Stimulated activated memory B cell treated with anti-CD40 and anti-IgM and Interleukin-4, amounts not matched to agents 10 μg/mL and 1 μg/mL and 100 μg/mL, for 72 hours (primary cell): ENCODE data around the gene CPPED1.

Experiments used
- ATAC-seq: fragments of 150-1000 bp; cut with Tn5 transposase; 2 replicates; pipeline ENCODE4 v1.10.0; 2021
- H3K27ac Mint-ChIP-seq: one replicate; pipeline ENCODE4 v1.8.0; 2022; ENCODE audit warnings: mild to moderate bottlenecking, mixed read lengths
- H3K27me3 Mint-ChIP-seq: one replicate; pipeline ENCODE4 v1.8.0; 2022; ENCODE audit warnings: mixed read lengths
- H3K36me3 Mint-ChIP-seq: one replicate; pipeline ENCODE4 v1.8.0; 2022; ENCODE audit warnings: mixed read lengths
- H3K4me1 Mint-ChIP-seq: one replicate; pipeline ENCODE4 v1.8.0; 2022; ENCODE audit warnings: mixed read lengths
- H3K4me3 Mint-ChIP-seq: one replicate; pipeline ENCODE4 v1.8.0; 2022; ENCODE audit warnings: mild to moderate bottlenecking, moderate library complexity, mixed read lengths
- H3K9me3 Mint-ChIP-seq: one replicate; pipeline ENCODE4 v1.8.0; 2022; ENCODE audit warnings: mixed read lengths

Gene CPPED1

GRCh38 chr16:12764813-12765488 is 38.7 kb downstream of the CPPED1 start:
- Mint-ChIP-seq H3K27me3 (no peaks in the 10 kb centered on the region), H3K4me3 (no peak overlapping the region), H3K4me1 (peaks cover 10% of the 10 kb centered on the region), H3K27ac (no peak overlapping the region), H3K9me3 (no peaks in the 10 kb centered on the region), H3K36me3 (peaks cover 14% of the 10 kb centered on the region)
- ATAC-seq = no peak

- ATAC-seq = no peak
- Mint-ChIP-seq H3K27me3 (no peaks in the 10 kb centered on the region), H3K27ac (no peak overlapping the region), H3K4me3 (no peak overlapping the region), H3K9me3 (no peaks in the 10 kb centered on the region), H3K36me3 (peaks cover 14% of the 10 kb centered on the region), H3K4me1 (peaks cover 17% of the 10 kb centered on the region)
Observed at GRCh38 chr16:12763517-12763916, 40.2 kb downstream of the CPPED1 start.

GRCh38 chr16:12760819-12761611 is 42.7 kb downstream of the CPPED1 start:
- peaks cover 17% of the 10 kb centered on the region for H3K4me1 Mint-ChIP-seq
- H3K36me3 Mint-ChIP-seq = no peaks in the 10 kb centered on the region
- ATAC-seq = peak; percentile 64
- H3K4me3 Mint-ChIP-seq = no peak overlapping the region
- peak overlapping the region; percentile 70 for H3K27ac Mint-ChIP-seq
- H3K27me3 Mint-ChIP-seq = no peaks in the 10 kb centered on the region
- no peaks in the 10 kb centered on the region for H3K9me3 Mint-ChIP-seq

- H3K4me1 Mint-ChIP-seq = peaks cover 17% of the 10 kb centered on the region
- H3K36me3 Mint-ChIP-seq = no peaks in the 10 kb centered on the region
- H3K27ac Mint-ChIP-seq = peak overlapping the region; percentile 70
- H3K4me3 Mint-ChIP-seq = no peak overlapping the region
- ATAC-seq = no peak
- H3K27me3 Mint-ChIP-seq = no peaks in the 10 kb centered on the region
- H3K9me3 Mint-ChIP-seq = no peaks in the 10 kb centered on the region
Observed at GRCh38 chr16:12758670-12759558, 44.8 kb downstream of the CPPED1 start.

- ATAC-seq = no peak
- Mint-ChIP-seq H3K9me3 (no peaks in the 10 kb centered on the region), H3K4me1 (peaks cover 17% of the 10 kb centered on the region), H3K36me3 (no peaks in the 10 kb centered on the region), H3K4me3 (no peak overlapping the region), H3K27ac (no peak overlapping the region), H3K27me3 (no peaks in the 10 kb centered on the region)
Observed at GRCh38 chr16:12758031-12758669, 45.5 kb downstream of the CPPED1 start.

- no peaks in the 10 kb centered on the region for H3K36me3 Mint-ChIP-seq
- H3K27me3 Mint-ChIP-seq = no peaks in the 10 kb centered on the region
- H3K9me3 Mint-ChIP-seq = no peaks in the 10 kb centered on the region
Observed at GRCh38 chr16:12757546-12757945, 46.1 kb downstream of the CPPED1 start.

GRCh38 chr16:12754824-12755543 is 48.7 kb downstream of the CPPED1 start:
- Mint-ChIP-seq H3K27me3 (no peaks in the 10 kb centered on the region), H3K27ac (no peak overlapping the region), H3K9me3 (no peaks in the 10 kb centered on the region), H3K36me3 (no peaks in the 10 kb centered on the region), H3K4me1 (peaks cover 18% of the 10 kb centered on the region), H3K4me3 (no peak overlapping the region)
- no peak for ATAC-seq

More at GRCh38 chr16:12757546-12757945, 46.1 kb downstream of the CPPED1 start:
- peaks cover 17% of the 10 kb centered on the region for H3K4me1 Mint-ChIP-seq
- H3K4me3 Mint-ChIP-seq = no peak overlapping the region
- no peak for ATAC-seq
- H3K27ac Mint-ChIP-seq = no peak overlapping the region

GRCh38 chr16:12753203-12754023 is 50.3 kb downstream of the CPPED1 start:
- Mint-ChIP-seq H3K27ac (no peak overlapping the region), H3K4me1 (peaks cover 17% of the 10 kb centered on the region), H3K4me3 (no peak overlapping the region), H3K27me3 (no peaks in the 10 kb centered on the region), H3K36me3 (no peaks in the 10 kb centered on the region), H3K9me3 (no peaks in the 10 kb centered on the region)
- no peak for ATAC-seq

- Mint-ChIP-seq H3K27ac (no peak overlapping the region), H3K36me3 (no peaks in the 10 kb centered on the region), H3K9me3 (no peaks in the 10 kb centered on the region), H3K4me1 (peaks cover 17% of the 10 kb centered on the region), H3K4me3 (no peak overlapping the region), H3K27me3 (no peaks in the 10 kb centered on the region)
- no peak for ATAC-seq
Observed at GRCh38 chr16:12752159-12752558, 51.5 kb downstream of the CPPED1 start.

GRCh38 chr16:12750554-12750918 is 53.2 kb downstream of the CPPED1 start:
- Mint-ChIP-seq H3K4me1 (peaks cover 17% of the 10 kb centered on the region), H3K9me3 (peaks cover 6% of the 10 kb centered on the region)

GRCh38 chr16:12749076-12749475 is 54.6 kb downstream of the CPPED1 start:
- no peak overlapping the region for H3K4me3 Mint-ChIP-seq
- peaks cover 24% of the 10 kb centered on the region for H3K36me3 Mint-ChIP-seq
- no peak for ATAC-seq
- H3K27me3 Mint-ChIP-seq = no peaks in the 10 kb centered on the region
- no peak overlapping the region for H3K27ac Mint-ChIP-seq
- peaks cover 17% of the 10 kb centered on the region for H3K4me1 Mint-ChIP-seq
- H3K9me3 Mint-ChIP-seq = peaks cover 17% of the 10 kb centered on the region

More at GRCh38 chr16:12750554-12750918, 53.2 kb downstream of the CPPED1 start:
- Mint-ChIP-seq H3K27ac (peak overlapping the region; percentile 79), H3K27me3 (no peaks in the 10 kb centered on the region), H3K36me3 (peaks cover 10% of the 10 kb centered on the region), H3K4me3 (peak overlapping the region; percentile 43)
- ATAC-seq = peak; percentile 12

- Mint-ChIP-seq H3K27ac (no peak overlapping the region), H3K9me3 (peaks cover 24% of the 10 kb centered on the region), H3K4me1 (peaks cover 17% of the 10 kb centered on the region), H3K27me3 (no peaks in the 10 kb centered on the region), H3K4me3 (no peak overlapping the region), H3K36me3 (peaks cover 33% of the 10 kb centered on the region)
- no peak for ATAC-seq
Observed at GRCh38 chr16:12747827-12748226, 55.9 kb downstream of the CPPED1 start.

- no peak for ATAC-seq
- H3K9me3 Mint-ChIP-seq = peaks cover 24% of the 10 kb centered on the region
- H3K4me1 Mint-ChIP-seq = peaks cover 17% of the 10 kb centered on the region
- no peaks in the 10 kb centered on the region for H3K27me3 Mint-ChIP-seq
- H3K4me3 Mint-ChIP-seq = no peak overlapping the region
- H3K27ac Mint-ChIP-seq = no peak overlapping the region
- H3K36me3 Mint-ChIP-seq = peaks cover 33% of the 10 kb centered on the region
Observed at GRCh38 chr16:12747261-12747660, 56.4 kb downstream of the CPPED1 start.

GRCh38 chr16:12744860-12745259 is 58.8 kb downstream of the CPPED1 start:
- peaks cover 26% of the 10 kb centered on the region for H3K9me3 Mint-ChIP-seq
- no peak for ATAC-seq
- no peaks in the 10 kb centered on the region for H3K27me3 Mint-ChIP-seq
- H3K4me3 Mint-ChIP-seq = no peak overlapping the region
- peaks cover 5% of the 10 kb centered on the region for H3K4me1 Mint-ChIP-seq
- H3K36me3 Mint-ChIP-seq = peaks cover 52% of the 10 kb centered on the region
- H3K27ac Mint-ChIP-seq = no peak overlapping the region
